CD4-positive, alpha-beta memory T cell (primary cell): ENCODE data around the gene PHKA2. TPM values are rescaled to one million over a fixed set of nuclear protein-coding genes. Genes with fewer than 3 reads are reported as not detected.

Experiments
- CTCF ChIA-PET: fragments of 350-600 bp; sonication (Branson Sonifier 250); formaldehyde crosslinking; loops from one replicate; lab custom pipeline; 2021; ENCODE audit warnings: inconsistent platforms; ENCODE audit not compliant: partially characterized antibody; lab: Charles Lee
- POLR2A ChIA-PET: fragments of 350-600 bp; sonication (Branson Sonifier 250); formaldehyde crosslinking; loops from one replicate; lab custom pipeline; 2021; ENCODE audit not compliant: partially characterized antibody; lab: Charles Lee
- DNase-seq, 5 donors: peaks; one replicate each; pipeline versions ENCODE4 v3.0.0 to v3.0.0-alpha.2; 2020 to 2022; ENCODE audit warnings: mixed read lengths in 1 of 5
- H3K27ac ChIP-seq: one replicate; pipeline ENCODE4 v1.7.0; 2013; ENCODE audit warnings: low read depth, low read length
- H3K27me3 ChIP-seq: 2 replicates; pipeline ENCODE4 v1.7.0; 2013; ENCODE audit warnings: mild to moderate bottlenecking, low read length, moderate library complexity; ENCODE audit not compliant: insufficient read depth
- H3K36me3 ChIP-seq: 2 replicates; pipeline ENCODE4 v1.7.0; 2013; ENCODE audit warnings: mild to moderate bottlenecking, low read length, moderate library complexity; ENCODE audit not compliant: insufficient read depth
- H3K4me1 ChIP-seq: 2 replicates; pipeline ENCODE4 v1.7.0; 2013; ENCODE audit warnings: mild to moderate bottlenecking, low read length, moderate library complexity; ENCODE audit not compliant: insufficient read depth
- H3K4me3 ChIP-seq, 2 donors: one replicate each; pipeline ENCODE4 v1.7.0; 2013; ENCODE audit warnings: low read length in 2 of 2, mild to moderate bottlenecking in 1 of 2
- H3K9me3 ChIP-seq, 2 donors: one replicate each; pipeline ENCODE4 v1.7.0; 2013; ENCODE audit warnings: low read length in 2 of 2, control low read depth in 1 of 2; ENCODE audit not compliant: control insufficient read depth in 1 of 2
- H3K27ac Mint-ChIP-seq, 7 donors: one replicate each; pipeline ENCODE4 v1.8.0; 2020 to 2021; ENCODE audit warnings: mixed read lengths in 7 of 7, mild to moderate bottlenecking in 6 of 7, inconsistent platforms in 3 of 7, moderate library complexity in 3 of 7
- H3K27me3 Mint-ChIP-seq, 2 donors: one replicate each; pipeline ENCODE4 v1.8.0; 2020 to 2021; ENCODE audit warnings: mixed read lengths in 2 of 2
- H3K36me3 Mint-ChIP-seq, 2 donors: one replicate each; pipeline ENCODE4 v1.8.0; 2020 to 2021; ENCODE audit warnings: mixed read lengths in 2 of 2, inconsistent platforms in 1 of 2, mild to moderate bottlenecking in 1 of 2
- H3K4me1 Mint-ChIP-seq, 4 donors: one replicate each; pipeline ENCODE4 v1.8.0; 2020 to 2021; ENCODE audit warnings: mixed read lengths in 4 of 4, mild to moderate bottlenecking in 1 of 4
- H3K4me3 Mint-ChIP-seq, 8 donors: one replicate each; pipeline ENCODE4 v1.8.0; 2020 to 2021; ENCODE audit warnings: mixed read lengths in 8 of 8, mild to moderate bottlenecking in 7 of 8, moderate library complexity in 6 of 8, inconsistent platforms in 3 of 8
- H3K9me3 Mint-ChIP-seq, 8 donors: one replicate each; pipeline ENCODE4 v1.8.0; 2020 to 2021; ENCODE audit warnings: mixed read lengths in 8 of 8, mild to moderate bottlenecking in 5 of 8, inconsistent platforms in 3 of 8, moderate library complexity in 1 of 8
- intact Hi-C: fragments of 100-400 bp; cut with micrococcal nuclease; formaldehyde crosslinking; loops from one replicate; pipeline ENCODE4 v1.15.1; 2023
- polyA plus RNA-seq, 2 donors: library from polyadenylated mRNA; unstranded; fragments of 300-500 nt; fragmentation: Illumina TruSeq; gene quantifications; one replicate each; pipeline ENCODE4 v1.2.3, GENCODE V29; 2021
- total RNA-seq, 2 experiments: library from RNA; stranded (reverse); gene quantifications; one replicate each; pipeline ENCODE4 v1.2.3, GENCODE V29; 2021

Gene PHKA2
- total and polyA plus RNA-seq, 4 experiments from 2014 or later = 6.5 to 52.5 (median 28.0) TPM

DNA sequence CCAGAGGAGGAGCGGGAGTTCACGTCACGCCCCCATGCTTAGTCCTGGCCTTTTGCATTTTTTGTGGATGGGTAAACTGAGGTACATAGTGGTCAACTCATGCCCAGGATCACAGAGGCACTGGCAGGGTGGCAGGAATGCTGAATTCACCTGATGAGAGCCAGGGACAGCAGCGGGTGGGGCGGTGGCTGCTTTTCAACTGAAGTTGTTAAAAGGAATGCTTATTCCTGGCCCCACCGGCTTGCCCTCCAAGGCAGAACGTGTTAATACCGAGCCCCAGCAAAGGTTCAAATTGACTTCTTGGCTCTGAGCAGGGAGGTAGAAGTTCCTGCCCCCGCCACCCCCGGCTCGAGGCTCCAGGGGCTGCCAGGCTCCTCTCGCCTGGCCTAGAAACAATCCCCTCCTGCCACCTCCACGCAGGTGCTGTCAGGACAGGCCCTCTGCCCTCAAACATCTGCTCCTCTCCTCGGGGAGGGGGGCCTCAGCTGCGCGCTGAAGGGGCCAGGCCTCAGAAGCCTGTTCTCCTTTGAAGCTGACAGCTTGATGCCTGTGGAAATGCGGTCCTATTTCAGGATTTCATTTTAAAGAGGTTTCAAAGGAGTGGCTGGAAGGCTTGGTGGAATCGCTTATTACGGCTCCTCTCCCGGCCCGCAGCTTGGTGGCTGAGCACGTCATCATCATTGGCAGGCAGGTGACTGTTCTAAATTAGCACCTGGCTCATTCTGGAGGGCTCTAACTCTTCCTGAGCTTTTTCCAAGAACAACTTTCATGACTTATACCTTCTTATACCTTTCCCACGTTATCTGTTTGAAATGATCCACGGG, 93.0 kb downstream of the PHKA2 start:
- no peak overlapping the region for H3K4me3 Mint-ChIP-seq
- no peak overlapping the region for H3K27ac Mint-ChIP-seq
- intact Hi-C loops = no loop called here
- DNase-seq = no peak
- H3K36me3 Mint-ChIP-seq = no peaks in the 10 kb centered on the region
- H3K27ac ChIP-seq = no peak overlapping the region
- H3K9me3 ChIP-seq = no peaks in the 10 kb centered on the region
- H3K9me3 Mint-ChIP-seq = peaks cover 0 to 2% (median 0%) of the 10 kb centered on the region in 8 donors
- no peak overlapping the region for H3K4me3 ChIP-seq
- peaks cover 1% of the 10 kb centered on the region for H3K4me1 ChIP-seq
- H3K36me3 ChIP-seq = no peaks in the 10 kb centered on the region
- H3K27me3 Mint-ChIP-seq = no peaks in the 10 kb centered on the region
- POLR2A ChIA-PET = no interaction called here
- H3K27me3 ChIP-seq = no peaks in the 10 kb centered on the region
- peaks cover 6 to 22% (median 12%) of the 10 kb centered on the region in 4 donors for H3K4me1 Mint-ChIP-seq
- CTCF ChIA-PET = no interaction called here

DNA sequence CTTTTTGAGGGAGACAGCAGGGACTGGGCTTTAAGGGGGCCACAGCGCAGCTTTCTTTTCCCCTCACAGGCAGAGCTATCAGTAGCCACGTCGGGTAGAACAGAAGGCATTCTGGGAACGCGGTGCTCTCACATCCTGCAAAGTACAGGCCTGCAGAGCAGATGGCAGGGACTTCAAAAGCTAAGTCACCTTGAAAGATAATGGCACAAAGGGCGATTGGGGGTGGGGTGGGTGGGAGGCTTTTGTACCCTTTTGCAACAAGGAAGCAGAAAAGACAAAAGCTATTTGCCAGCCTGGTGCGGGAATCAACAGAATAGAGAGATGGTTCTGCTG, 93.9 kb downstream of the PHKA2 start:
- H3K27ac Mint-ChIP-seq = peak overlapping the region in 1 of 7 donors; percentile 81
- Histone ChIP-seq H3K27me3 (no peaks in the 10 kb centered on the region), H3K27ac (no peak overlapping the region), H3K4me3 (no peak overlapping the region), H3K36me3 (no peaks in the 10 kb centered on the region), H3K9me3 (no peaks in the 10 kb centered on the region), H3K4me1 (peaks cover 11% of the 10 kb centered on the region)
- ChIA-PET POLR2A (no interaction called here), CTCF (no interaction called here)
- DNase-seq = no peak
- H3K9me3 Mint-ChIP-seq = peaks cover 0 to 2% (median 0%) of the 10 kb centered on the region in 8 donors
- H3K27me3 Mint-ChIP-seq = no peaks in the 10 kb centered on the region
- peaks cover 12 to 31% (median 20%) of the 10 kb centered on the region in 4 donors for H3K4me1 Mint-ChIP-seq
- H3K4me3 Mint-ChIP-seq = no peak overlapping the region
- no peaks in the 10 kb centered on the region for H3K36me3 Mint-ChIP-seq
- intact Hi-C loops = no loop called here

DNA sequence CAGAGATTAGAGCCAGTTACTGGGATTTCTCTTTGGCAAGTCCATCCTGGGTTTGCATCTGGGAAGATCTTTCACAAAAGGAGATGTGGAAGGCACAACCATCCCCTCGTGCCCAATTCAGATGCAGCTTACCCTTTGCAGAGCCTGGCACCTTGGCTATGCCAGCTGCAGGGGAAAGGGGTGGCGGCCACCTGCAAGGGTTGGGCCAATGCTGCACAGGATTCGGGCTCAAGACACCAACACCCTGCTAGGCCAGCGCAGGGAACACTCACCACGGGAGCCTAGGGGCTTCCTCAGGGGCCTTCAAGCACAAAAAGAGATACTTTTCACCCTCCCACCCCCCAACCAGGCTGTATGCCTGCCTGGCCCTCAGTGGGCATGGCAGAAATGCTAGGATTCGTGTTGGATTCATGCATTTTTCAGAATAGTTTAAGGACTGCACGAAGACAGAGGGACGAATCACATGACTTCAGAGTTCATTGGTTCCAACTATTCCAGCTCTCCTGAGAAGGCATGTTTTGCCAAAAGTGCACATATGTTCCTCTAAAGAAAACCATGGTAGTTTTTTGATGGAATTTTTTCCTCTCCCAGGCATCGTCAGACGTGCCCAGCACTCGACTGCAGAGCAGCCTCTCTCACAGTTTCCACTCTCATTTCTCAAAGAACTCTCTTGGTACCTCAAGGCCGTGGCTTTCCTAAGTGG, 94.4 kb downstream of the PHKA2 start:
- Mint-ChIP-seq H3K4me1 (peaks cover 12 to 32% (median 20%) of the 10 kb centered on the region in 4 donors), H3K9me3 (peaks cover 0 to 2% (median 0%) of the 10 kb centered on the region in 8 donors), H3K27ac (peak overlapping the region in 1 of 7 donors; percentile 81), H3K4me3 (no peak overlapping the region), H3K36me3 (no peaks in the 10 kb centered on the region), H3K27me3 (no peaks in the 10 kb centered on the region)
- no peak overlapping the region for H3K27ac ChIP-seq
- H3K4me3 ChIP-seq = no peak overlapping the region
- H3K4me1 ChIP-seq = peaks cover 14% of the 10 kb centered on the region
- ChIA-PET POLR2A (no interaction called here), CTCF (no interaction called here)
- no peak for DNase-seq
- no peaks in the 10 kb centered on the region for H3K27me3 ChIP-seq
- H3K36me3 ChIP-seq = no peaks in the 10 kb centered on the region
- intact Hi-C loops = no loop called here
- no peaks in the 10 kb centered on the region for H3K9me3 ChIP-seq

DNA sequence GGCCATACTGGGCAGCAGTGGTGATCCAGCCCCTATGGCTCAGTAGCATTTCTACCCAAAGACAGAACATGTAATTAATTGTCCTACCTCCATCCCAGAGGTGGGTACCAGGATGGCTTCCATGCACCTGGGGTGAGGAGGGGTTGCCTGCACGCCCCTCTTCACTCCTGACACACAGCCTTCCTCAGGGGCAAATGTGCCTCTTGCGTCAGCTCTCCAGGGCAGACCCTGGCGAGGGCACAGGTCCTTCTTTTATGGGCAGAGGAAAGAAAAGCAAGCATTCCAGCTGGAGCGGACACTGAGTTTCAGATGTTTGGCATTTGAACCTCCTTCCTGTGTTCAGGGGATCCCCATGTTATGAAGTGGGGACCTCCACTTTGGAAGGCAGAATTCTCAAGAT, 95.6 kb downstream of the PHKA2 start:
- intact Hi-C loops = no loop called here
- Mint-ChIP-seq H3K4me1 (peaks cover 12 to 32% (median 20%) of the 10 kb centered on the region in 4 donors), H3K4me3 (no peak overlapping the region), H3K9me3 (peaks cover 0 to 2% (median 0%) of the 10 kb centered on the region in 8 donors), H3K36me3 (no peaks in the 10 kb centered on the region), H3K27me3 (no peaks in the 10 kb centered on the region), H3K27ac (peak overlapping the region in 2 of 7 donors; percentile 57 to 92)
- no peaks in the 10 kb centered on the region for H3K9me3 ChIP-seq
- H3K27me3 ChIP-seq = no peaks in the 10 kb centered on the region
- POLR2A ChIA-PET = interaction anchor here (2.5 kb wide), 1 partner anchor 463 kb away, joined by 11 read pairs; the partner anchor contains the start of gene CDKL5
- no peaks in the 10 kb centered on the region for H3K36me3 ChIP-seq
- CTCF ChIA-PET = no interaction called here
- no peak overlapping the region for H3K27ac ChIP-seq
- no peak overlapping the region for H3K4me3 ChIP-seq
- DNase-seq = no peak
- H3K4me1 ChIP-seq = peaks cover 14% of the 10 kb centered on the region

DNA sequence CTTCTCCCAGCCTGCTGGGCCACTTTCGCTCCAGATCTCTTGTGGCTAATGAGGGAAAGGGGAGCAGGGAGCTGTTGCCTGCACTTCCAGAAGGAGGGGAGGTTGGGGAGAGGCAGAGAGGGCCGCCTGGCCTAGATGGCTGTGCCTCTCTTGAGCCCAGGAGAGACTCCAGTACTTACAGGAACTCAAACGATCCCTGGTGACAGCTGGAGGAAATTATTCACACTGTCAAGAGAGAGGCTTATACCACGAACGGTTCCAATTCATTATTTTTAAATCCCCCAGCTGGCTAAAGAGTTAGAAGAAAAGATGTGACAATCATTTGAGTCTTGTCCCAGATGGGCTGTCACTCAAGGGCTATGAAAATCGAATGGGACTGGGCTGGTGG, 96.1 kb downstream of the PHKA2 start:
- Histone ChIP-seq H3K27ac (no peak overlapping the region), H3K27me3 (no peaks in the 10 kb centered on the region), H3K4me3 (no peak overlapping the region), H3K4me1 (peaks cover 14% of the 10 kb centered on the region), H3K9me3 (no peaks in the 10 kb centered on the region), H3K36me3 (no peaks in the 10 kb centered on the region)
- Mint-ChIP-seq H3K9me3 (peaks cover 0 to 2% (median 0%) of the 10 kb centered on the region in 8 donors), H3K36me3 (no peaks in the 10 kb centered on the region), H3K27ac (peak overlapping the region in 3 of 7 donors; percentile 57 to 92 (median 69)), H3K4me3 (peak overlapping the region in 1 of 8 donors; percentile 30), H3K27me3 (no peaks in the 10 kb centered on the region), H3K4me1 (peaks cover 12 to 32% (median 20%) of the 10 kb centered on the region in 4 donors)
- DNase-seq = no peak
- intact Hi-C loops = loop anchor here (2.0 kb wide), 2 partner anchors 213 to 463 kb away; partner anchors contain the start of gene CDKL5
- POLR2A ChIA-PET = interaction anchor here (1.0 to 2.5 kb wide), 2 partner anchors 96 to 462 kb away, joined by 4 to 11 read pairs; partner anchors contain the start of genes CDKL5 and PHKA2
- CTCF ChIA-PET = interaction anchor here (1.3 to 2.0 kb wide), 2 partner anchors 8 to 271 kb away, joined by 3 to 5 read pairs; no protein-coding TSS in a partner anchor

DNA sequence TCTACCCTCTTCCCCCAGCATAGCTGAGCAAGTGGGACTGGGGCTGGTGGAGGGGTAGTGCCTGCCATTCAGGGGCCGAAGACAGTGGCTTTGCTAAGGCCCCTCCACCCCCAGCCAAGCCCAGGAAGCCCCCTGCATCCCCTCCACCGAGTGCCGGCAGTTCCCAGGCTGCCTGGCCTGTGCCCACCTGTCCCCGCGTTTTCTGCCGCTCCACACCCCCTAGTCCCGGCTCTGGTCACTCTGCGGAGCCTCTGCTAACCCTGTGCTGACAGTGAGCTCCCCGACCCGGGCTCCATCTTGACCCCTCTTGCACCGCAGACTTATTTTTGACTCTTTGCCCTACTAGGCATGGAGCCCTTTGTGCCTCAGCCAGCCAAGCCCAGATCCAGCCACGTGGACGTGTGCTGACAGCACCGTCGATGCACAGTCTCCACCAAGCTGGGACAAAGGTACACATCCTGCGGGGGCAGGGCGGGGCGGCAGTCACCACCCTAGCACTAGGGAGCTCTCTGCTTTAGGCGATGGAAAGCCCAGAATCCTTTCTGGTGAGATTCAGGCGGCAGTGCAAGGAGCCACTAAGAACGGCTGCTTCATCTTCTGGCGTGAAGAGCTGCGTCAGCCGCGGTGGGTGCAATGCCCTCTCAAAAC, 96.6 kb downstream of the PHKA2 start:
- Histone ChIP-seq H3K27me3 (no peaks in the 10 kb centered on the region), H3K9me3 (no peaks in the 10 kb centered on the region), H3K4me3 (peak overlapping the region in 1 of 2 donors; percentile 56), H3K4me1 (peaks cover 14% of the 10 kb centered on the region), H3K27ac (peak overlapping the region; percentile 28), H3K36me3 (no peaks in the 10 kb centered on the region)
- H3K4me3 Mint-ChIP-seq = peak overlapping the region; percentile 19 to 94 (median 90)
- no peaks in the 10 kb centered on the region for H3K36me3 Mint-ChIP-seq
- POLR2A ChIA-PET = interaction anchor here (0.7 to 2.5 kb wide), 3 partner anchors 97 to 462 kb away, joined by 3 to 11 read pairs (median 4); partner anchors contain the start of genes CDKL5 and PHKA2
- H3K27me3 Mint-ChIP-seq = no peaks in the 10 kb centered on the region
- intact Hi-C loops = loop anchor here (2.0 kb wide), 2 partner anchors 212 to 462 kb away; partner anchors contain the start of gene CDKL5
- H3K4me1 Mint-ChIP-seq = peaks cover 12 to 32% (median 20%) of the 10 kb centered on the region in 4 donors
- CTCF ChIA-PET = interaction anchor here (0.6 to 2.0 kb wide), 6 partner anchors 9 to 447 kb away, joined by 3 to 5 read pairs (median 3); no protein-coding TSS in a partner anchor
- H3K9me3 Mint-ChIP-seq = peaks cover 0 to 2% (median 0%) of the 10 kb centered on the region in 8 donors
- DNase-seq = no peak
- peak overlapping the region; percentile 29 to 93 (median 82) for H3K27ac Mint-ChIP-seq
